HEK293 (cell line): ENCODE data around the gene TMEM170A.
"Not testable (repeated sequence)": the region's sequence is repeated elsewhere in the genome, so short reads cannot be mapped to it uniquely, and the experiment has no call there.

Experiments used
- CTCF ChIA-PET: fragments of 350-600 bp; formaldehyde crosslinking; extraction: SDS; loops from one replicate; lab custom pipeline; 2021; ENCODE audit warnings: antibody characterized with exemption; lab: Yijun Ruan, JAX
- POLR2A ChIA-PET: fragments of 300-600 bp; formaldehyde crosslinking; extraction: SDS; loops from one replicate; lab custom pipeline; 2020; ENCODE audit warnings: antibody characterized with exemption, inconsistent platforms; lab: Yijun Ruan, JAX
- H3K27ac ChIP-seq: fragments of 200-500 bp; sonication (Bioruptor generic); 2 replicates; pipeline ENCODE4 v1.5.1; 2014; ENCODE audit warnings: low read depth, low read length, control low read depth, inconsistent platforms; ENCODE audit errors: extremely low read depth
- H3K36me3 ChIP-seq, 2 experiments: fragments of 200-500 bp in 1 of 2; sonication (Bioruptor generic) in 1 of 2; 1 replicate in 1 of 2; 2 replicates in 1 of 2; pipeline ENCODE4 v1.5.1; 2014 to 2017; ENCODE audit warnings: inconsistent platforms in 2 of 2, low read length in 2 of 2; ENCODE audit not compliant: control insufficient read depth in 2 of 2, insufficient read depth in 1 of 2
- H3K4me1 ChIP-seq: fragments of 200-500 bp; sonication (Bioruptor generic); 2 replicates; pipeline ENCODE4 v1.5.1; 2014; ENCODE audit warnings: mild to moderate bottlenecking, low read length, inconsistent platforms; ENCODE audit not compliant: control insufficient read depth, insufficient read depth
- H3K4me3 ChIP-seq: 2 replicates; pipeline ENCODE4 v1.5.1; 2011; ENCODE audit warnings: low read depth, mild to moderate bottlenecking, control low read depth, low read length, moderate library complexity
- H3K9me3 ChIP-seq: fragments of 200-500 bp; sonication (Bioruptor generic); 2 replicates; pipeline ENCODE4 v1.5.1; 2014; ENCODE audit warnings: low read depth, low read length, inconsistent platforms; ENCODE audit not compliant: control insufficient read depth, insufficient read depth
- BCL6B ChIP-seq: fragments of 450-650 bp; formaldehyde crosslinking; IDR thresholded peaks from 2 replicates; pipeline ENCODE4 v1.5.1; 2017; ENCODE audit warnings: missing biosample characterization, missing genetic modification characterization
- EGR2 ChIP-seq: fragments of 450-650 bp; formaldehyde crosslinking; IDR thresholded peaks from 2 replicates; pipeline ENCODE4 v1.5.1; 2016; ENCODE audit warnings: low read depth, missing biosample characterization, missing genetic modification characterization
- KLF7 ChIP-seq: fragments of 450-650 bp; formaldehyde crosslinking; IDR thresholded peaks from 2 replicates; pipeline ENCODE4 v1.5.1; 2016; ENCODE audit warnings: missing biosample characterization, missing genetic modification characterization, borderline replicate concordance
- YY2 ChIP-seq: fragments of 450-650 bp; formaldehyde crosslinking; IDR thresholded peaks from 2 replicates; pipeline ENCODE4 v1.5.1; 2016; ENCODE audit warnings: missing biosample characterization, missing genetic modification characterization
- ZBTB20 ChIP-seq: fragments of 450-650 bp; formaldehyde crosslinking; IDR thresholded peaks from 2 replicates; pipeline ENCODE4 v1.5.1; 2016; ENCODE audit warnings: missing biosample characterization, missing genetic modification characterization
- ZFHX2 ChIP-seq: fragments of 450-650 bp; formaldehyde crosslinking; conservative IDR thresholded peaks from 2 replicates; pipeline ENCODE4 v1.5.1; 2016; ENCODE audit warnings: missing biosample characterization, missing genetic modification characterization
- ZNF626 ChIP-seq: fragments of 450-650 bp; sonication (Bioruptor Pico); formaldehyde crosslinking; IDR thresholded peaks from 2 replicates; pipeline ENCODE4 v1.5.1; 2018; ENCODE audit warnings: missing biosample characterization, missing genetic modification characterization, inconsistent platforms
- ZNF837 ChIP-seq: fragments of 450-650 bp; formaldehyde crosslinking; IDR thresholded peaks from 2 replicates; pipeline ENCODE4 v1.5.1; 2016; ENCODE audit warnings: missing biosample characterization, missing genetic modification characterization
- TF ChIP-seq, protein P1 (sequence below): fragments of 450-650 bp; formaldehyde crosslinking; IDR thresholded peaks from 2 replicates; pipeline ENCODE4 v1.5.1; 2017; ENCODE audit warnings: missing biosample characterization, mild to moderate bottlenecking, missing genetic modification characterization, moderate library complexity
- TF ChIP-seq, protein P2 (sequence below): fragments of 450-650 bp; formaldehyde crosslinking; IDR thresholded peaks from 2 replicates; pipeline ENCODE4 v1.5.1; 2016; ENCODE audit warnings: missing biosample characterization, missing genetic modification characterization
- TF ChIP-seq, protein P3 (sequence below): fragments of 450-650 bp; formaldehyde crosslinking; IDR thresholded peaks from 2 replicates; pipeline ENCODE4 v1.5.1; 2016; ENCODE audit warnings: missing biosample characterization, missing genetic modification characterization, low read depth

TMEM170A gene

GRCh38 chr16:75426524-75426923, 38.0 kb downstream of the TMEM170A start:
- CTCF ChIA-PET = interaction anchor here (1.5 kb wide), 1 partner anchor 39 kb away, joined by 7 read pairs; no protein-coding TSS in a partner anchor
- POLR2A ChIA-PET, H3K9me3 ChIP-seq: not testable (repeated sequence)
- TF ChIP-seq ZFHX2 (tag by site-specific recombination) (peak; percentile 36; the same call in 1 of the 2 replicates), EGR2 (peak; percentile 45; the same call in 1 of the 2 replicates)
- TF ChIP-seq, all 188 proteins: peak for 2; not testable (repeated sequence) for 186
- H3K27ac ChIP-seq, H3K4me1 ChIP-seq, H3K36me3 ChIP-seq, H3K4me3 ChIP-seq: not testable (repeated sequence)

DNA sequence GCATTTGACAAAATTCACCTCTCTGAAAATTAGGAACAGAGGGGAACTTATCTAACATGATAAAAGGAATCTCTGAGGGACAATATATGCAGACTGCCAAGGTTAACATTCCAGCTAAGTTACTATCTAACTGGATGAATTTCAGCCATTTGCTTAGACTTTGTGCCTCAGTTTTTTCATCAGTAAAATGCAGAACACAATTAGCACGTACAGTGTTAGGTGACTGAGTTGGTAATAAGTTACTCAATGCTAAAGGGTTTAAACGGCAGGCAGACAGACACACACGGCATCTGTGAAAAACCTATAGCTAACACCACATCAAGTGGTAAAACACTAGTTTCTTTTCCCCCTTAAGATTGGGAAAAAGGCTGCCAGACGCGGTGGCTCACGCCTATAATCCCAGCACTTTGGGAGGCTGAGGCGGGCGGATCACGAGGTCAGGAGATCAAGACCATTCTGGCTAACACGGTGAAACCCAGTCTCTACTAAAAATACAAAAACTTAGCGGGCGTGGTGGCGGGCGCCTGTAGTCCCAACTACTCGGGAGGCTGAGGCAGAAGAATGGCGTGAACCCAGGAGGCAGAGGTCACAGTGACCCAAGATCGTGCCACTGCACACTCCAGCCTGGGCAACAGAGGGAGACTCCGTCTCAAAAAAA, 40.3 kb downstream of the TMEM170A start:
- H3K4me3 ChIP-seq, H3K9me3 ChIP-seq, H3K27ac ChIP-seq, H3K36me3 ChIP-seq, H3K4me1 ChIP-seq, POLR2A ChIA-PET: not testable (repeated sequence)
- CTCF ChIA-PET = interaction anchor here (0.6 kb wide), 2 partner anchors 8 to 264 kb away, joined by 3 to 4 read pairs; no protein-coding TSS in a partner anchor

- Histone ChIP-seq H3K27ac (no peak overlapping the region), H3K4me1 (peaks cover 9% of the 10 kb centered on the region), H3K4me3 (no peak overlapping the region), H3K9me3 (no peaks in the 10 kb centered on the region), H3K36me3 (no peaks in the 10 kb centered on the region; a peak in 1 of 3 replicates)
- ChIA-PET CTCF (interaction anchor here (0.6 kb wide), 1 partner anchor 9 kb away, joined by 3 read pairs; no protein-coding TSS in a partner anchor), POLR2A (no interaction called here)
- TF ChIP-seq BCL6B (tag by site-specific recombination) = no peak
- TF ChIP-seq, protein P1, sequence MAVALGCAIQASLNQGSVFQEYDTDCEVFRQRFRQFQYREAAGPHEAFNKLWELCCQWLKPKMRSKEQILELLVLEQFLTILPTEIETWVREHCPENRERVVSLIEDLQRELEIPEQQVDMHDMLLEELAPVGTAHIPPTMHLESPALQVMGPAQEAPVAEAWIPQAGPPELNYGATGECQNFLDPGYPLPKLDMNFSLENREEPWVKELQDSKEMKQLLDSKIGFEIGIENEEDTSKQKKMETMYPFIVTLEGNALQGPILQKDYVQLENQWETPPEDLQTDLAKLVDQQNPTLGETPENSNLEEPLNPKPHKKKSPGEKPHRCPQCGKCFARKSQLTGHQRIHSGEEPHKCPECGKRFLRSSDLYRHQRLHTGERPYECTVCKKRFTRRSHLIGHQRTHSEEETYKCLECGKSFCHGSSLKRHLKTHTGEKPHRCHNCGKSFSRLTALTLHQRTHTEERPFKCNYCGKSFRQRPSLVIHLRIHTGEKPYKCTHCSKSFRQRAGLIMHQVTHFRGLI (tag by site-specific recombination) = no peak
- no peak for TF ChIP-seq ZNF626
- no peak for TF ChIP-seq KLF7 (tag by site-specific recombination)
- no peak for TF ChIP-seq ZNF837 (tag by site-specific recombination)
Observed at GRCh38 chr16:75423723-75424104, 40.8 kb downstream of the TMEM170A start.

DNA sequence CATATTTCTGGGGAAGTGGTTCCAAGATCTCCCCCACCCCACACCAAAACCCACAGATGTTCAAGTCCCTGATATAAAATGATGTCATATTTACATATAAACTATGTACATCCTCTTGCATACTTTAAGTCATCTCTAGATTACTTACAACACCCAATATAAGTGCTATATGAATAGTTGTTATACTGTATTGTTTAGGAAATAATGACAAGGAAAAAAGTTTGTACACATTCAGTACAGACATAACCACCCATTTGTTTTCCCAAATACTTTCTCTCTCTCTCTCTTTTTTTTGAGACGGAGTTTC, 42.7 kb downstream of the TMEM170A start:
- TF ChIP-seq, protein P2, sequence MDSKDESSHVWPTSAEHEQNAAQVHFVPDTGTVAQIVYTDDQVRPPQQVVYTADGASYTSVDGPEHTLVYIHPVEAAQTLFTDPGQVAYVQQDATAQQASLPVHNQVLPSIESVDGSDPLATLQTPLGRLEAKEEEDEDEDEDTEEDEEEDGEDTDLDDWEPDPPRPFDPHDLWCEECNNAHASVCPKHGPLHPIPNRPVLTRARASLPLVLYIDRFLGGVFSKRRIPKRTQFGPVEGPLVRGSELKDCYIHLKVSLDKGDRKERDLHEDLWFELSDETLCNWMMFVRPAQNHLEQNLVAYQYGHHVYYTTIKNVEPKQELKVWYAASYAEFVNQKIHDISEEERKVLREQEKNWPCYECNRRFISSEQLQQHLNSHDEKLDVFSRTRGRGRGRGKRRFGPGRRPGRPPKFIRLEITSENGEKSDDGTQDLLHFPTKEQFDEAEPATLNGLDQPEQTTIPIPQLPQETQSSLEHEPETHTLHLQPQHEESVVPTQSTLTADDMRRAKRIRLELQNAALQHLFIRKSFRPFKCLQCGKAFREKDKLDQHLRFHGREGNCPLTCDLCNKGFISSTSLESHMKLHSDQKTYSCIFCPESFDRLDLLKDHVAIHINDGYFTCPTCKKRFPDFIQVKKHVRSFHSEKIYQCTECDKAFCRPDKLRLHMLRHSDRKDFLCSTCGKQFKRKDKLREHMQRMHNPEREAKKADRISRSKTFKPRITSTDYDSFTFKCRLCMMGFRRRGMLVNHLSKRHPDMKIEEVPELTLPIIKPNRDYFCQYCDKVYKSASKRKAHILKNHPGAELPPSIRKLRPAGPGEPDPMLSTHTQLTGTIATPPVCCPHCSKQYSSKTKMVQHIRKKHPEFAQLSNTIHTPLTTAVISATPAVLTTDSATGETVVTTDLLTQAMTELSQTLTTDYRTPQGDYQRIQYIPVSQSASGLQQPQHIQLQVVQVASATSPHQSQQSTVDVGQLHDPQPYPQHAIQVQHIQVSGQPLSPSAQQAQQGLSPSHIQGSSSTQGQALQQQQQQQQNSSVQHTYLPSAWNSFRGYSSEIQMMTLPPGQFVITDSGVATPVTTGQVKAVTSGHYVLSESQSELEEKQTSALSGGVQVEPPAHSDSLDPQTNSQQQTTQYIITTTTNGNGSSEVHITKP (tag by site-specific recombination) = 0 out of 2 replicates have a peak, but pooled peaks have one; percentile 6
- TF ChIP-seq, protein P3, sequence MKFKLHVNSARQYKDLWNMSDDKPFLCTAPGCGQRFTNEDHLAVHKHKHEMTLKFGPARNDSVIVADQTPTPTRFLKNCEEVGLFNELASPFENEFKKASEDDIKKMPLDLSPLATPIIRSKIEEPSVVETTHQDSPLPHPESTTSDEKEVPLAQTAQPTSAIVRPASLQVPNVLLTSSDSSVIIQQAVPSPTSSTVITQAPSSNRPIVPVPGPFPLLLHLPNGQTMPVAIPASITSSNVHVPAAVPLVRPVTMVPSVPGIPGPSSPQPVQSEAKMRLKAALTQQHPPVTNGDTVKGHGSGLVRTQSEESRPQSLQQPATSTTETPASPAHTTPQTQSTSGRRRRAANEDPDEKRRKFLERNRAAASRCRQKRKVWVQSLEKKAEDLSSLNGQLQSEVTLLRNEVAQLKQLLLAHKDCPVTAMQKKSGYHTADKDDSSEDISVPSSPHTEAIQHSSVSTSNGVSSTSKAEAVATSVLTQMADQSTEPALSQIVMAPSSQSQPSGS (tag by site-specific recombination) = peak; percentile 83
- TF ChIP-seq YY2 (tag by site-specific recombination) = no peak
- peak; percentile 2; the same call in 1 of the 2 replicates for TF ChIP-seq ZBTB20 (tag by site-specific recombination)
- H3K36me3 ChIP-seq = no peaks in the 10 kb centered on the region; a peak in 1 of 3 replicates
- no peak overlapping the region for H3K27ac ChIP-seq
- CTCF ChIA-PET = no interaction called here
- H3K4me3 ChIP-seq = no peak overlapping the region
- no peaks in the 10 kb centered on the region for H3K9me3 ChIP-seq
- POLR2A ChIA-PET = interaction anchor here (1.2 to 1.6 kb wide), 2 partner anchors 11 to 12 kb away, joined by 3 to 10 read pairs; partner anchors contain the start of gene CFDP1
- H3K4me1 ChIP-seq = peaks cover 12% of the 10 kb centered on the region
